A549 (cell line): ENCODE results near the gene DISP3.

Source experiments
- CHD2 ChIP-seq: fragments of 150-350 bp; IDR thresholded peaks from 2 replicates; pipeline ENCODE4 v1.6.1; 2014; ENCODE audit warnings: low read length; ENCODE audit not compliant: partially characterized antibody
- JUN ChIP-seq, 2 experiments: fragments of >200 bp; sonication (Bioruptor Twin); formaldehyde crosslinking; IDR thresholded peaks; 2 replicates in 1 of 2; 3 replicates in 1 of 2; pipeline ENCODE4 v1.6.1; 2016 to 2017
- JUNB ChIP-seq: fragments of >200 bp; sonication (Bioruptor Twin); formaldehyde crosslinking; IDR thresholded peaks from 2 replicates; pipeline ENCODE4 v1.6.1; 2016
- MAFK ChIP-seq: fragments of 450-650 bp; IDR thresholded peaks from 2 replicates; pipeline ENCODE4 v1.6.1; 2014; ENCODE audit not compliant: partially characterized antibody
- NFE2L2 ChIP-seq: fragments of 150-350 bp; conservative IDR thresholded peaks from 2 replicates; pipeline ENCODE4 v1.6.1; 2014; ENCODE audit warnings: low read length
- NR3C1 ChIP-seq: fragments of >200 bp; sonication (Bioruptor Twin); formaldehyde crosslinking; IDR thresholded peaks from 3 replicates; pipeline ENCODE4 v1.6.1; 2017
- POLR2A ChIP-seq: IDR thresholded peaks from 2 replicates; pipeline ENCODE4 v1.6.1; 2012; ENCODE audit warnings: mild to moderate bottlenecking, low read length
- POLR2AphosphoS2 ChIP-seq: conservative IDR thresholded peaks from 2 replicates; pipeline ENCODE4 v1.6.1; 2012; ENCODE audit warnings: low read length, improper control_type of control experiment, inconsistent platforms
- TF ChIP-seq, protein P1 (sequence below): fragments of >200 bp; sonication (Bioruptor Twin); formaldehyde crosslinking; IDR thresholded peaks from 3 replicates; pipeline ENCODE4 v1.5.1; 2016
- TF ChIP-seq, protein P2 (sequence below): fragments of 200-600 bp; sonication (generic); IDR thresholded peaks from 2 replicates; pipeline ENCODE4 v1.6.1; 2016; ENCODE audit warnings: antibody characterized with exemption, mild to moderate bottlenecking, moderate library complexity

GRCh38 chr1:11504599-11504998, 25.6 kb downstream of the DISP3 start:
- TF ChIP-seq JUN (IDR thresholded peaks at IDR 0.05) (no peak), CHD2 (no peak), NR3C1 (no peak), NFE2L2 (no peak), POLR2AphosphoS2 (no peak), JUNB (no peak), POLR2A (no peak), MAFK (no peak)
- TF ChIP-seq, protein P1, sequence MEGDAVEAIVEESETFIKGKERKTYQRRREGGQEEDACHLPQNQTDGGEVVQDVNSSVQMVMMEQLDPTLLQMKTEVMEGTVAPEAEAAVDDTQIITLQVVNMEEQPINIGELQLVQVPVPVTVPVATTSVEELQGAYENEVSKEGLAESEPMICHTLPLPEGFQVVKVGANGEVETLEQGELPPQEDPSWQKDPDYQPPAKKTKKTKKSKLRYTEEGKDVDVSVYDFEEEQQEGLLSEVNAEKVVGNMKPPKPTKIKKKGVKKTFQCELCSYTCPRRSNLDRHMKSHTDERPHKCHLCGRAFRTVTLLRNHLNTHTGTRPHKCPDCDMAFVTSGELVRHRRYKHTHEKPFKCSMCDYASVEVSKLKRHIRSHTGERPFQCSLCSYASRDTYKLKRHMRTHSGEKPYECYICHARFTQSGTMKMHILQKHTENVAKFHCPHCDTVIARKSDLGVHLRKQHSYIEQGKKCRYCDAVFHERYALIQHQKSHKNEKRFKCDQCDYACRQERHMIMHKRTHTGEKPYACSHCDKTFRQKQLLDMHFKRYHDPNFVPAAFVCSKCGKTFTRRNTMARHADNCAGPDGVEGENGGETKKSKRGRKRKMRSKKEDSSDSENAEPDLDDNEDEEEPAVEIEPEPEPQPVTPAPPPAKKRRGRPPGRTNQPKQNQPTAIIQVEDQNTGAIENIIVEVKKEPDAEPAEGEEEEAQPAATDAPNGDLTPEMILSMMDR = no peak
- TF ChIP-seq, protein P2, sequence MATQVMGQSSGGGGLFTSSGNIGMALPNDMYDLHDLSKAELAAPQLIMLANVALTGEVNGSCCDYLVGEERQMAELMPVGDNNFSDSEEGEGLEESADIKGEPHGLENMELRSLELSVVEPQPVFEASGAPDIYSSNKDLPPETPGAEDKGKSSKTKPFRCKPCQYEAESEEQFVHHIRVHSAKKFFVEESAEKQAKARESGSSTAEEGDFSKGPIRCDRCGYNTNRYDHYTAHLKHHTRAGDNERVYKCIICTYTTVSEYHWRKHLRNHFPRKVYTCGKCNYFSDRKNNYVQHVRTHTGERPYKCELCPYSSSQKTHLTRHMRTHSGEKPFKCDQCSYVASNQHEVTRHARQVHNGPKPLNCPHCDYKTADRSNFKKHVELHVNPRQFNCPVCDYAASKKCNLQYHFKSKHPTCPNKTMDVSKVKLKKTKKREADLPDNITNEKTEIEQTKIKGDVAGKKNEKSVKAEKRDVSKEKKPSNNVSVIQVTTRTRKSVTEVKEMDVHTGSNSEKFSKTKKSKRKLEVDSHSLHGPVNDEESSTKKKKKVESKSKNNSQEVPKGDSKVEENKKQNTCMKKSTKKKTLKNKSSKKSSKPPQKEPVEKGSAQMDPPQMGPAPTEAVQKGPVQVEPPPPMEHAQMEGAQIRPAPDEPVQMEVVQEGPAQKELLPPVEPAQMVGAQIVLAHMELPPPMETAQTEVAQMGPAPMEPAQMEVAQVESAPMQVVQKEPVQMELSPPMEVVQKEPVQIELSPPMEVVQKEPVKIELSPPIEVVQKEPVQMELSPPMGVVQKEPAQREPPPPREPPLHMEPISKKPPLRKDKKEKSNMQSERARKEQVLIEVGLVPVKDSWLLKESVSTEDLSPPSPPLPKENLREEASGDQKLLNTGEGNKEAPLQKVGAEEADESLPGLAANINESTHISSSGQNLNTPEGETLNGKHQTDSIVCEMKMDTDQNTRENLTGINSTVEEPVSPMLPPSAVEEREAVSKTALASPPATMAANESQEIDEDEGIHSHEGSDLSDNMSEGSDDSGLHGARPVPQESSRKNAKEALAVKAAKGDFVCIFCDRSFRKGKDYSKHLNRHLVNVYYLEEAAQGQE = no peak
